ENCODE measurements around the gene PTTG1IP. TPM values are rescaled to one million over a fixed set of nuclear protein-coding genes. Genes with fewer than 3 reads are reported as not detected.

Gene PTTG1IP
- total and polyA plus RNA-seq, 2 of the 4 experiments (the other 2 are of a cell fraction), result 167 to 194 TPM

- H2BK15ac ChIP-seq (ENCODE audit: low read depth, low read length), result no peak overlapping the region
- H2AK5ac ChIP-seq (ENCODE audit: low read depth, low read length), result peak overlapping the region; percentile 59; the same call in 1 of the 2 replicates
- ATAC-seq (ENCODE audit: low read depth), result peak; percentile 98
- no peak overlapping the region for H3K18ac ChIP-seq (ENCODE audit: low read depth, low read length)
- peaks cover 8% of the 10 kb centered on the region; the same call in 1 of the 2 replicates for H3K4me1 ChIP-seq (ENCODE audit: control insufficient read depth, insufficient read depth, low read length)
- no peak for TF ChIP-seq SMC3 (IDR thresholded peaks at IDR 0.05; ENCODE audit: low read depth, low read length)
- no peak for TF ChIP-seq POLR2A (IDR thresholded peaks at IDR 0.05; ENCODE audit: low read depth, low read length)
- TF ChIP-seq MXI1 (IDR thresholded peaks at IDR 0.05; ENCODE audit: borderline replicate concordance, low read depth, low read length), result peak; percentile 70; the same call in 1 of the 2 replicates
- TF ChIP-seq USF2 (IDR thresholded peaks at IDR 0.05; ENCODE audit: low read depth, low read length), result no peak
- TF ChIP-seq RCOR1 (IDR thresholded peaks at IDR 0.05; ENCODE audit: insufficient replicate concordance, low read length), result no peak
- no peak for TF ChIP-seq CEBPB (IDR thresholded peaks at IDR 0.05; ENCODE audit: low read depth, low read length)
- no peak for TF ChIP-seq RAD21 (IDR thresholded peaks at IDR 0.05; ENCODE audit: low read length)
- no peak for TF ChIP-seq CTCF (conservative IDR thresholded peaks at IDR 0.05; ENCODE audit: low read depth, low read length)
- TF ChIP-seq RFX5 (IDR thresholded peaks at IDR 0.05; ENCODE audit: low read depth, low read length), result no peak
- TF ChIP-seq FOS (IDR thresholded peaks at IDR 0.05; ENCODE audit: low read depth, low read length), result no peak
- TF ChIP-seq MAZ (IDR thresholded peaks at IDR 0.05; ENCODE audit: borderline replicate concordance, low read depth, low read length), result peak; percentile 82; the same call in 1 of the 2 replicates
- H3K9me1 ChIP-seq (ENCODE audit: insufficient read depth, low read length), result peaks cover 8% of the 10 kb centered on the region
- 2% methylated on average over 15 of the region's 43 CpGs; no CpG with 5 or more reads in 1 of the 2 experiments for WGBS, 2 experiments (ENCODE audit: extremely low coverage in 2 of 2, insufficient read length in 1 of 2)
- BruUV-seq (replicated peaks), result no TSS peak
- H2BK5ac ChIP-seq (ENCODE audit: low read depth, low read length, poor library complexity, severe bottlenecking), result no peak overlapping the region
- dilution Hi-C loops (cut with HindIII; ENCODE audit: low sequenced_read_pairs, unreplicated experiment), result no loop called here
- H3K14ac ChIP-seq (replicated peaks; ENCODE audit: low read depth, low read length), result peak overlapping the region; percentile 63; the same call in 1 of the 2 replicates
- H4K91ac ChIP-seq (ENCODE audit: insufficient read depth, low read depth, low read length), result no peak overlapping the region
- intact Hi-C loops (cut with micrococcal nuclease), result loop anchor here (5.0 kb wide), 1 partner anchor 55 kb away; the partner anchor contains the start of gene PTTG1IP
- H4K5ac ChIP-seq (ENCODE audit: low read depth, low read length), result no peak overlapping the region
- in situ Hi-C loops (cut with MboI; ENCODE audit: low sequenced_read_pairs), result loop anchor here (25.0 kb wide), 1 partner anchor 295 kb away; no protein-coding TSS in a partner anchor
- peak overlapping the region; percentile 99 for H3K4me3 ChIP-seq (ENCODE audit: insufficient read depth, low read depth, low read length)
- H4K20me1 ChIP-seq (ENCODE audit: insufficient read depth, low read length), result peaks cover 49% of the 10 kb centered on the region
- H3K27me3 ChIP-seq (ENCODE audit: control insufficient read depth, insufficient read depth, low read length), result no peaks in the 10 kb centered on the region
- peak overlapping the region; percentile 91 for H3K9ac ChIP-seq (ENCODE audit: low read depth, low read length)
- DNase-seq, result peak; percentile 88
- H3K4ac ChIP-seq (ENCODE audit: low read depth, low read length), result peak overlapping the region; percentile 69
- H2AK9ac ChIP-seq (replicated peaks; ENCODE audit: low read depth, low read length, poor library complexity), result peak overlapping the region; percentile 82
- H3K56ac ChIP-seq (ENCODE audit: extremely low read depth, insufficient read depth, low read length), result no peak overlapping the region
- H3K9me3 ChIP-seq (ENCODE audit: control insufficient read depth, insufficient read depth, low read length), result peaks cover 32% of the 10 kb centered on the region
- H2BK120ac ChIP-seq (ENCODE audit: low read depth, low read length), result no peak overlapping the region
- H3K23ac ChIP-seq (ENCODE audit: low read depth, low read length), result peak overlapping the region; percentile 91
- peak overlapping the region; percentile 94 for H2AFZ ChIP-seq (replicated peaks; ENCODE audit: low read length, poor library complexity)
- H3K79me1 ChIP-seq (ENCODE audit: low read depth in 1 of 2, low read length in 2 of 2), result peaks cover 16 to 60% of the 10 kb centered on the region in 2 experiments
- peak overlapping the region; percentile 75; the same call in 1 of the 2 replicates for H3K27ac ChIP-seq (ENCODE audit: insufficient read depth, low read length)
- no peak overlapping the region for H4K8ac ChIP-seq (ENCODE audit: low read depth in 2 of 2, low read length in 2 of 2)
- peak overlapping the region; percentile 98 for H3K4me2 ChIP-seq (ENCODE audit: low read depth, low read length)
- H2BK20ac ChIP-seq (ENCODE audit: low read depth, low read length), result no peak overlapping the region
- H3K36me3 ChIP-seq (ENCODE audit: control insufficient read depth, insufficient read depth, low read length), result peaks cover 10% of the 10 kb centered on the region; the same call in 1 of the 2 replicates
- POLR2A ChIA-PET (ENCODE audit: unreplicated experiment), result no interaction called here
- CTCF ChIA-PET, result interaction anchor here (0.6 kb wide), 1 partner anchor 960 kb away, joined by 4 read pairs; no protein-coding TSS in a partner anchor
These were observed 56.0 kb downstream of the PTTG1IP start for GRCh38 chr21:44817506-44817880.

Measured in IMR-90 (cell line).